HepG2 (cell line): ENCODE results near the gene MFSD11. TPM values are rescaled to one million over a fixed set of nuclear protein-coding genes. Genes with fewer than 3 reads are reported as not detected.

Experiments
- ATAC-seq: fragments of 200-7000 bp; cut with Tn5 transposase; 3 replicates; pipeline ENCODE4 v1.9.1; 2020; ENCODE audit warnings: mild to moderate bottlenecking, moderate library complexity
- BruUV-seq: library from RNA; stranded (reverse); fragments of 400-500 nt; replicated peaks from 2 replicates; lab custom pipeline; 2021; lab: Mats Ljungman, UMichigan
- CTCF ChIA-PET: fragments of 300-600 bp; formaldehyde crosslinking; extraction: SDS; loops from one replicate; lab custom pipeline; 2021; ENCODE audit warnings: low total read pairs, inconsistent platforms, low intra/inter-chr PET ratio; lab: Yijun Ruan, JAX
- POLR2A ChIA-PET: fragments of 350-600 bp; sonication (Branson Sonifier 250); formaldehyde crosslinking; loops from one replicate; lab custom pipeline; 2020; ENCODE audit warnings: antibody characterized with exemption, inconsistent platforms; lab: Yijun Ruan, JAX
- DNase-seq: peaks from one replicate; pipeline ENCODE4 v3.0.0-alpha.2; 2015; ENCODE audit warnings: low spot score
- FAIRE-seq: peaks from 3 replicates; lab custom pipeline; 2011; peaks lifted over from hg19 to GRCh38; lab: Jason Lieb, UNC
- H2AFZ ChIP-seq: one replicate; pipeline ENCODE4 v1.6.1; 2011; ENCODE audit warnings: low read length, inconsistent platforms
- H3K27ac ChIP-seq: fragments of 300-600 bp; 3 replicates; pipeline ENCODE4 v1.8.0; 2011; ENCODE audit warnings: mixed run types, mild to moderate bottlenecking, mixed read lengths, low read length, inconsistent platforms; ENCODE audit not compliant: insufficient read depth; ENCODE audit errors: extremely low read length
- H3K27me3 ChIP-seq, 2 experiments: fragments of 200-600 bp in 1 of 2; 2 replicates in 1 of 2; 3 replicates in 1 of 2; pipeline versions ENCODE4 v1.6.0 to v1.8.0; 2011; ENCODE audit warnings: low read length in 2 of 2, mild to moderate bottlenecking in 2 of 2, moderate library complexity in 2 of 2, inconsistent platforms in 1 of 2; ENCODE audit not compliant: insufficient read depth in 2 of 2, control insufficient read depth in 1 of 2
- H3K36me3 ChIP-seq, 2 experiments: fragments of 200-600 bp in 1 of 2; replicated peaks in 1 of 2; 2 replicates in 1 of 2; 3 replicates in 1 of 2; pipeline versions ENCODE4 v1.5.1 to v1.8.0; 2011; ENCODE audit warnings: low read length in 2 of 2, inconsistent platforms in 1 of 2; ENCODE audit not compliant: insufficient read depth in 2 of 2, control insufficient read depth in 1 of 2
- H3K4me1 ChIP-seq: 2 replicates; pipeline ENCODE4 v1.5.1; 2012; ENCODE audit warnings: low read length, inconsistent platforms; ENCODE audit not compliant: insufficient read depth
- H3K4me2 ChIP-seq: 2 replicates; pipeline ENCODE4 v1.6.0; 2011; ENCODE audit warnings: low read depth, low read length, inconsistent platforms
- H3K4me3 ChIP-seq, 3 experiments: fragments of 200-600 bp in 1 of 3; sonication (generic), shearing (Covaris generic) in 1 of 3; replicated peaks in 1 of 3; 2 replicates each; pipeline ENCODE4 v1.5.1; 2011 to 2016; ENCODE audit warnings: low read length in 3 of 3, inconsistent platforms in 2 of 3, low read depth in 2 of 3, mild to moderate bottlenecking in 2 of 3, control low read depth in 1 of 3, mixed read lengths in 1 of 3; ENCODE audit not compliant: insufficient read depth in 1 of 3
- H3K79me2 ChIP-seq: one replicate; pipeline ENCODE4 v1.6.1; 2011; ENCODE audit warnings: low read length, inconsistent platforms; ENCODE audit not compliant: insufficient read depth
- H3K9ac ChIP-seq: 2 replicates; pipeline ENCODE4 v1.6.0; 2011; ENCODE audit warnings: mild to moderate bottlenecking, low read depth, low read length, inconsistent platforms; ENCODE audit not compliant: insufficient read depth
- H3K9me3 ChIP-seq: 2 replicates; pipeline ENCODE4 v1.5.1; 2012; ENCODE audit warnings: mild to moderate bottlenecking, low read length
- H4K20me1 ChIP-seq: 2 replicates; pipeline ENCODE4 v1.6.0; 2011; ENCODE audit warnings: inconsistent platforms, mild to moderate bottlenecking, low read length, moderate library complexity; ENCODE audit not compliant: insufficient read depth
- CHD2 ChIP-seq: IDR thresholded peaks from 2 replicates; pipeline ENCODE4 v1.6.1; 2011; ENCODE audit warnings: low read depth, low read length, improper control_type of control experiment
- ELF3 ChIP-seq: IDR thresholded peaks from 2 replicates; pipeline ENCODE4 v1.6.1; 2016; ENCODE audit warnings: missing genetic modification reagents, missing compliant biosample characterization
- KLF11 ChIP-seq: IDR thresholded peaks from 2 replicates; pipeline ENCODE4 v1.6.1; 2016; ENCODE audit warnings: missing compliant biosample characterization
- LCORL ChIP-seq, 2 experiments: fragments of 450-650 bp in 1 of 2; sonication (generic) in 1 of 2; formaldehyde crosslinking in 1 of 2; IDR thresholded peaks; 2 replicates each; pipeline versions ENCODE4 v1.5.0 to v1.6.1; 2017 to 2020; ENCODE audit warnings: antibody characterized with exemption in 1 of 2, missing genetic modification reagents in 1 of 2
- MED1 ChIP-seq: sonication (generic); formaldehyde crosslinking; IDR thresholded peaks from 2 replicates; pipeline ENCODE4 v1.4.0; 2020; ENCODE audit warnings: missing genetic modification reagents
- NRL ChIP-seq: sonication (generic); formaldehyde crosslinking; IDR thresholded peaks from 2 replicates; pipeline ENCODE4 v1.5.0; 2020; ENCODE audit warnings: missing genetic modification reagents, mild to moderate bottlenecking, moderate library complexity, borderline replicate concordance
- TBX2 ChIP-seq: sonication (generic); formaldehyde crosslinking; IDR thresholded peaks from 2 replicates; pipeline ENCODE4 v1.5.0; 2020; ENCODE audit warnings: missing genetic modification reagents, mild to moderate bottlenecking, borderline replicate concordance
- THAP11 ChIP-seq: IDR thresholded peaks from 2 replicates; pipeline ENCODE4 v1.6.1; 2016; ENCODE audit warnings: missing biosample characterization, missing genetic modification reagents
- ZNF274 ChIP-seq: sonication (generic); formaldehyde crosslinking; IDR thresholded peaks from 2 replicates; pipeline ENCODE4 v1.5.1; 2020; ENCODE audit warnings: mild to moderate bottlenecking, missing genetic modification reagents
- ZNF362 ChIP-seq: sonication (generic); formaldehyde crosslinking; IDR thresholded peaks from 2 replicates; pipeline ENCODE4 v1.4.0; 2020; ENCODE audit warnings: missing genetic modification reagents, mild to moderate bottlenecking, borderline replicate concordance
- ZNF558 ChIP-seq: sonication (generic); formaldehyde crosslinking; IDR thresholded peaks from 2 replicates; pipeline ENCODE4 v1.9.0; 2022; ENCODE audit warnings: mild to moderate bottlenecking, missing genetic modification reagents, borderline replicate concordance
- WGBS: methylation state at CpG from one replicate; pipeline ENCODE4 v1.1.6; 2017; ENCODE audit warnings: low lambda C conversion rate; 5-methylcytosine and 5-hydroxymethylcytosine counted together
- in situ Hi-C: cut with HindIII; loops from 2 replicates; pipeline ENCODE4 v1.10.0; 2017; ENCODE audit warnings: low pct_unique_long_range_greater_than_20kb; ENCODE audit not compliant: extremely low pct_ligation_motif_present
- intact Hi-C: fragments of 100-400 bp; cut with micrococcal nuclease; formaldehyde crosslinking; loops from one replicate; pipeline ENCODE4 v1.10.0; 2022; ENCODE audit not compliant: unreplicated experiment
- polyA plus RNA-seq, 8 experiments: library from polyadenylated mRNA; depleted of rRNA in 3 of 8; stranded (reverse) in 7 of 8; unstranded in 1 of 8; fragments of >200 nt; fragmentation: Illumina TruSeq in 4 of 8; extraction: Trizol in 4 of 8; gene quantifications; 2 replicates each; pipeline versions ENCODE4 v1.2.1 to v1.2.3, GENCODE V29; 2011 to 2016; ENCODE audit warnings: low read depth in 4 of 8, missing spikeins in 1 of 8, mixed read lengths in 1 of 8; ENCODE audit not compliant: insufficient read depth in 1 of 8
- total RNA-seq, 5 experiments: library from RNA; depleted of rRNA; stranded (reverse); fragments of >200 nt; fragmentation: Illumina TruSeq; extraction: Trizol; gene quantifications; 2 replicates each; pipeline ENCODE4 v1.2.3, GENCODE V29; 2016; ENCODE audit warnings: low read depth in 1 of 5
- TF ChIP-seq, protein P1 (sequence below): sonication (generic); formaldehyde crosslinking; IDR thresholded peaks from 2 replicates; pipeline ENCODE4 v1.5.1; 2020; ENCODE audit warnings: mild to moderate bottlenecking, missing genetic modification reagents, moderate library complexity
- TF ChIP-seq, protein P2 (sequence below): sonication (generic); IDR thresholded peaks from 2 replicates; pipeline ENCODE4 v1.6.1; 2016; ENCODE audit warnings: low read depth, borderline replicate concordance

The MFSD11 gene
- total and polyA plus RNA-seq, 2 of the 13 experiments (the other 11 are each of a cell fraction or from before 2014, with no cell fraction given), result 26.1 to 36.3 TPM

DNA sequence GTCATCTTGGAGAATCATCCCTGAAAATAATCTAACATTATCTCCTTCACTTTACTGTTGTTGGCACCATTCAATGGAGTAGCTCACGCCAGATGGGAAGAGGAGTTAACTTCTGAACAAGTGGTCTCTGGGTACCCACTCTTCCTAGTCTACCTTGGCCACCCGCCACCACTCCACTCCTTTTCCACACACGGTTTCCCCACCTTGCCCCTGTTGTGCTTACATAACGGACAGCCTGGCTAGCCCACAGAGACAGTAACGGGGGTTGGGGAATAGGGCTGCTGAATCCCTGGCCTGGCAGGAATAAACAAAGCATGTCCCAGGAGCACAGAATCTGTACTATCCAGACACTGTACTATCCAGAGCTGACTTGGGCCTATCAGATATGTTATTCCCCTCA is 23.6 kb upstream of the MFSD11 start:
- Histone ChIP-seq H3K4me2 (no peak overlapping the region), H3K4me1 (peaks cover 28% of the 10 kb centered on the region), H3K9me3 (no peaks in the 10 kb centered on the region), H3K27me3 (no peaks in the 10 kb centered on the region), H3K9ac (no peak overlapping the region), H3K79me2 (peaks cover 6% of the 10 kb centered on the region), H3K4me3 (no peak overlapping the region), H3K36me3 (peaks cover 20 to 53% of the 10 kb centered on the region in 2 experiments), H4K20me1 (no peaks in the 10 kb centered on the region; the same call in 1 of the 2 replicates), H3K27ac (no peak overlapping the region), H2AFZ (no peak overlapping the region)
- POLR2A ChIA-PET, result interaction anchor here (1.2 to 1.4 kb wide), 3 partner anchors 17 to 157 kb away, joined by 3 to 5 read pairs (median 4); no protein-coding TSS in a partner anchor
- in situ Hi-C loops (no loop called here), intact Hi-C loops (loop anchor here (2.0 kb wide), 1 partner anchor 42 kb away; no protein-coding TSS in a partner anchor)
- CTCF ChIA-PET, result interaction anchor here (1.2 to 2.2 kb wide), 2 partner anchors 33 to 191 kb away, joined by 4 to 17 read pairs; no protein-coding TSS in a partner anchor
- FAIRE-seq (no peak), ATAC-seq (no peak), DNase-seq (no peak)
- TF ChIP-seq TBX2 (CRISPR knock-in tag) (peak; percentile 14; the same call in 1 of the 2 replicates), NRL (CRISPR knock-in tag) (0 out of 2 replicates have a peak, but pooled peaks have one; percentile 32), ELF3 (no peak)
- TF ChIP-seq, protein P1, sequence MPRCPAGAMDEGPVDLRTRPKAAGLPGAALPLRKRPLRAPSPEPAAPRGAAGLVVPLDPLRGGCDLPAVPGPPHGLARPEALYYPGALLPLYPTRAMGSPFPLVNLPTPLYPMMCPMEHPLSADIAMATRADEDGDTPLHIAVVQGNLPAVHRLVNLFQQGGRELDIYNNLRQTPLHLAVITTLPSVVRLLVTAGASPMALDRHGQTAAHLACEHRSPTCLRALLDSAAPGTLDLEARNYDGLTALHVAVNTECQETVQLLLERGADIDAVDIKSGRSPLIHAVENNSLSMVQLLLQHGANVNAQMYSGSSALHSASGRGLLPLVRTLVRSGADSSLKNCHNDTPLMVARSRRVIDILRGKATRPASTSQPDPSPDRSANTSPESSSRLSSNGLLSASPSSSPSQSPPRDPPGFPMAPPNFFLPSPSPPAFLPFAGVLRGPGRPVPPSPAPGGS, result no peak
- BruUV-seq, result no TSS peak
- 92% methylated on average over 5 of the region's 5 CpGs for WGBS

DNA sequence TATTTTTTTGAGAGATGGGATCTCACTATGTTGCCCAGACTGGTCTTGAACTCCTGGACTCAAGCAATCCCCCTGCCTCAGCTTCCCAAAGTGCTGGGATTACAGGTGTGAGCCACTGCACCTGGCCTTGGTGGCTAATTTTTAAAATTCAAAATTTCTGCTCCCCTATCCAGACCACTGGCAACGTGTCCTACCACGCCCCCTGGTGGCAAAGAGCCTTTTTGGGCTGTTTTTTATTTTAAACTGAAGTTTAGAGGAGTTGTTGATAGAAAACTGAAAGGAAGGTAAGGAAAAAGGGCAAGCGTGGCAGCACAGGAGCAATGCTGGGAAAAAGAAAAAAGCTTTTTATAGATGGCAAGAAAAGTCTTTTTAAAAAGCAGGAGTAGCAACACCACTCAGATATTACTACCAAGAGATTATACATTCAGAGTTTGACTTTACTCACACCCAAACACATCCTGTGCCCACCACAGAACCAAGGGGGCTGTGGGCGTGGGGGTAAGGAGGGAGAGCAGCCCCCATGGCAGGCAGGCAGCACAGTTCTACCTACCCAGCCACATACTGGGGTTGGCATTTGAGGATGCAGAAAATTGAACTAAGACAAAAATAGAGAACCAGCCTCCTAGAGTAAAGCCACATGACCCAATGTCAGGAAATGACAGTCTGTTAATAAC is 23.0 kb upstream of the MFSD11 start:
- no peak overlapping the region for H3K4me3 ChIP-seq
- H2AFZ ChIP-seq, result no peak overlapping the region
- ATAC-seq (peak; percentile 14; the same call in 2 of the 3 replicates), FAIRE-seq (peak; percentile 43), DNase-seq (no peak)
- no peak overlapping the region for H3K27ac ChIP-seq
- intact Hi-C loops (loop anchor here (2.0 kb wide), 1 partner anchor 42 kb away; no protein-coding TSS in a partner anchor), in situ Hi-C loops (loop anchor here (5.0 kb wide), 1 partner anchor 33 kb away; no protein-coding TSS in a partner anchor)
- WGBS, result 38% methylated on average over 4 of the region's 4 CpGs
- peaks cover 22% of the 10 kb centered on the region for H3K4me1 ChIP-seq
- no peaks in the 10 kb centered on the region; the same call in 1 of the 2 replicates for H4K20me1 ChIP-seq
- BruUV-seq, result no TSS peak
- POLR2A ChIA-PET, result no interaction called here
- no peaks in the 10 kb centered on the region for H3K79me2 ChIP-seq
- CTCF ChIA-PET, result interaction anchor here (0.7 to 2.2 kb wide), 3 partner anchors 32 to 192 kb away, joined by 4 to 17 read pairs (median 4); no protein-coding TSS in a partner anchor
- no peak overlapping the region for H3K4me2 ChIP-seq
- peaks cover 23 to 59% of the 10 kb centered on the region in 2 experiments for H3K36me3 ChIP-seq
- H3K27me3 ChIP-seq, result no peaks in the 10 kb centered on the region
- H3K9ac ChIP-seq, result no peak overlapping the region
- H3K9me3 ChIP-seq, result no peaks in the 10 kb centered on the region
- TF ChIP-seq THAP11 (CRISPR knock-in tag) (0 out of 2 replicates have a peak, but pooled peaks have one; percentile 16), ZNF274 (CRISPR knock-in tag) (no peak), LCORL (IDR thresholded peaks at IDR 0.05) (no peak), LCORL (CRISPR knock-in tag; IDR thresholded peaks at IDR 0.05) (peak; percentile 50; the same call in 1 of the 2 replicates), MED1 (CRISPR knock-in tag) (peak; percentile 37; the same call in 1 of the 2 replicates), ZNF362 (CRISPR knock-in tag) (peak; percentile 12; the same call in 1 of the 2 replicates), KLF11 (CRISPR knock-in tag) (0 out of 2 replicates have a peak, but pooled peaks have one; percentile 54), CHD2 (no peak), ZNF558 (CRISPR knock-in tag) (no peak)
- TF ChIP-seq, protein P2, sequence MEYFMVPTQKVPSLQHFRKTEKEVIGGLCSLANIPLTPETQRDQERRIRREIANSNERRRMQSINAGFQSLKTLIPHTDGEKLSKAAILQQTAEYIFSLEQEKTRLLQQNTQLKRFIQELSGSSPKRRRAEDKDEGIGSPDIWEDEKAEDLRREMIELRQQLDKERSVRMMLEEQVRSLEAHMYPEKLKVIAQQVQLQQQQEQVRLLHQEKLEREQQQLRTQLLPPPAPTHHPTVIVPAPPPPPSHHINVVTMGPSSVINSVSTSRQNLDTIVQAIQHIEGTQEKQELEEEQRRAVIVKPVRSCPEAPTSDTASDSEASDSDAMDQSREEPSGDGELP, result peak; percentile 17; the same call in 1 of the 2 replicates
